KMS-11 (cell line): ENCODE results near the gene ENOX2.

Source experiments
- H2AFZ ChIP-seq: fragments of 200-600 bp; sonication (generic); 2 replicates; pipeline ENCODE4 v1.6.1; 2016; ENCODE audit warnings: antibody characterized with exemption, mixed run types, low read depth
- H3K27ac ChIP-seq: fragments of 200-600 bp; sonication (generic); 2 replicates; pipeline ENCODE4 v1.6.1; 2016; ENCODE audit warnings: mild to moderate bottlenecking, mixed run types
- H3K27me3 ChIP-seq: fragments of 200-600 bp; sonication (generic); 2 replicates; pipeline ENCODE4 v1.6.1; 2017; ENCODE audit warnings: mild to moderate bottlenecking, low read depth, mixed run types, moderate library complexity; ENCODE audit not compliant: insufficient read depth
- H3K36me3 ChIP-seq: fragments of 200-600 bp; sonication (generic); 2 replicates; pipeline ENCODE4 v1.6.1; 2017; ENCODE audit warnings: mild to moderate bottlenecking, mixed run types; ENCODE audit not compliant: insufficient read depth
- H3K4me1 ChIP-seq: fragments of 200-600 bp; sonication (generic); 2 replicates; pipeline ENCODE4 v1.6.1; 2016; ENCODE audit warnings: mild to moderate bottlenecking, low read depth, mixed run types; ENCODE audit not compliant: poor library complexity, severe bottlenecking
- H3K4me2 ChIP-seq: fragments of 200-600 bp; sonication (generic); 2 replicates; pipeline ENCODE4 v1.7.0; 2016; ENCODE audit warnings: mild to moderate bottlenecking, mixed run types
- H3K4me3 ChIP-seq: fragments of 200-600 bp; sonication (generic); IDR thresholded peaks from 2 replicates; pipeline ENCODE4 v1.6.1; 2017; ENCODE audit warnings: low read depth, low read length, mixed read lengths; ENCODE audit not compliant: insufficient read depth
- H3K79me2 ChIP-seq: fragments of 200-600 bp; sonication (generic); 2 replicates; pipeline ENCODE4 v1.6.1; 2016; ENCODE audit warnings: low read depth, mixed run types; ENCODE audit not compliant: insufficient read depth
- H3K9ac ChIP-seq: fragments of 200-600 bp; sonication (generic); 2 replicates; pipeline ENCODE4 v1.6.1; 2016; ENCODE audit warnings: mild to moderate bottlenecking, mixed run types
- H4K20me1 ChIP-seq: fragments of 200-600 bp; sonication (generic); 2 replicates; pipeline ENCODE4 v1.6.1; 2016; ENCODE audit warnings: mild to moderate bottlenecking, mixed run types; ENCODE audit not compliant: insufficient read depth
- TF ChIP-seq, protein P1 (sequence below): fragments of 200-600 bp; sonication (generic); conservative IDR thresholded peaks from 2 replicates; pipeline ENCODE4 v1.6.1; 2017; ENCODE audit warnings: low read depth, mild to moderate bottlenecking, antibody characterized with exemption, low read length, moderate library complexity, mixed read lengths

Gene ENOX2

DNA sequence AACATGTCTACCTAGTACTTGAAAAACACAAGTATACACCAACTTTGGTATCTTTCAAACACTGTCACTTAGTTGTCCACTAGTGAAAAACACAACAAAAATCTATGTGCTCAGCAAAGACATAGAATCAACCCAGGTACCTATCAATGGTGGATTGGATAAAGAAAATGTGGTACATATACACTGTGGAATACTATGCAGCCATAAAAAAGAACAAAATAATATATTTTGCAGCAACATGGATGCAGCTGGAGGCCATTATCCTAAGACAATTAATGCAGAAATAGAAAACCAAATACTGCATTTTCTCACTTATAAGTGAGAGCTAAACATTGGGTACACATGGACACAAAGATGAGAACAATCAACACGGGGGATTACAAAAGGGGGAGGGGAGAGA is 148.7 kb downstream of the ENOX2 start:
- no peak overlapping the region for H3K4me2 ChIP-seq
- no peaks in the 10 kb centered on the region for H3K79me2 ChIP-seq
- TF ChIP-seq, protein P1, sequence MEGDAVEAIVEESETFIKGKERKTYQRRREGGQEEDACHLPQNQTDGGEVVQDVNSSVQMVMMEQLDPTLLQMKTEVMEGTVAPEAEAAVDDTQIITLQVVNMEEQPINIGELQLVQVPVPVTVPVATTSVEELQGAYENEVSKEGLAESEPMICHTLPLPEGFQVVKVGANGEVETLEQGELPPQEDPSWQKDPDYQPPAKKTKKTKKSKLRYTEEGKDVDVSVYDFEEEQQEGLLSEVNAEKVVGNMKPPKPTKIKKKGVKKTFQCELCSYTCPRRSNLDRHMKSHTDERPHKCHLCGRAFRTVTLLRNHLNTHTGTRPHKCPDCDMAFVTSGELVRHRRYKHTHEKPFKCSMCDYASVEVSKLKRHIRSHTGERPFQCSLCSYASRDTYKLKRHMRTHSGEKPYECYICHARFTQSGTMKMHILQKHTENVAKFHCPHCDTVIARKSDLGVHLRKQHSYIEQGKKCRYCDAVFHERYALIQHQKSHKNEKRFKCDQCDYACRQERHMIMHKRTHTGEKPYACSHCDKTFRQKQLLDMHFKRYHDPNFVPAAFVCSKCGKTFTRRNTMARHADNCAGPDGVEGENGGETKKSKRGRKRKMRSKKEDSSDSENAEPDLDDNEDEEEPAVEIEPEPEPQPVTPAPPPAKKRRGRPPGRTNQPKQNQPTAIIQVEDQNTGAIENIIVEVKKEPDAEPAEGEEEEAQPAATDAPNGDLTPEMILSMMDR = no peak
- no peaks in the 10 kb centered on the region for H3K4me1 ChIP-seq
- no peaks in the 10 kb centered on the region for H4K20me1 ChIP-seq
- no peaks in the 10 kb centered on the region for H3K27me3 ChIP-seq
- H2AFZ ChIP-seq = no peak overlapping the region
- H3K36me3 ChIP-seq = no peaks in the 10 kb centered on the region
- H3K27ac ChIP-seq = no peak overlapping the region
- no peak overlapping the region for H3K4me3 ChIP-seq
- no peak overlapping the region for H3K9ac ChIP-seq

DNA sequence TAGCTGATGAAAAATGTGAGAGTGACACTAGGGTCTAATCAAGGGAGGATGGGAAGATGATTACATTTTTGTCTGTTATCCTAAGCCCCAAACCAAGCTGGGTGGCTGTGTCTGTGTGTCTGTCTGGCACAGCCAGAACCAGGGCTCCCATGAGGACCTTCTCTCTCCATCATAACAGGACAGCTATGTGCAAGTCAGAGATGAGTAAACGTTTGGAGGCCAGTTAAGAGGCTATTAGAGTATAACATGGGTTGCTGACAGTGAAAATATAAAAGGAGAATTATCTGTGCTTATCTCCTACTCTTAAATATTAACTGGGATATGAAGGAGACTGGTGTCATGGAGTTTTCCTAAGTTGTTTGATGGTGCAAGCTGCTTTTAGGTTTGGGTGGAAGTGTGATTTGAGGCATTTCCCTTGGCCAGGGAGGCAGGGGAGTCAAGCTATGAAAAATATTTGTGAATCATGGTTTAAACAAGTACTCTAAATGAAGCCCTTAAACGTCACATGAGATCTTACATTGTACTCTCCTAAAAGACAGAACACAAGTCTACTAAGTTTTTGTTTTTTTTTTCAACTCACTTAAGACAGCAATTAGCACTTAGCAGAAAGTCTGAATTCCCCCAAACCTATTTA is 156.2 kb downstream of the ENOX2 start:
- H3K36me3 ChIP-seq = no peaks in the 10 kb centered on the region
- no peak overlapping the region for H3K9ac ChIP-seq
- H3K4me2 ChIP-seq = no peak overlapping the region
- H3K4me1 ChIP-seq = no peaks in the 10 kb centered on the region
- H3K27ac ChIP-seq = no peak overlapping the region
- H3K4me3 ChIP-seq = no peak overlapping the region
- no peaks in the 10 kb centered on the region for H3K27me3 ChIP-seq
- TF ChIP-seq, protein P1 = no peak
- H3K79me2 ChIP-seq = no peaks in the 10 kb centered on the region
- no peak overlapping the region for H2AFZ ChIP-seq
- H4K20me1 ChIP-seq = no peaks in the 10 kb centered on the region

DNA sequence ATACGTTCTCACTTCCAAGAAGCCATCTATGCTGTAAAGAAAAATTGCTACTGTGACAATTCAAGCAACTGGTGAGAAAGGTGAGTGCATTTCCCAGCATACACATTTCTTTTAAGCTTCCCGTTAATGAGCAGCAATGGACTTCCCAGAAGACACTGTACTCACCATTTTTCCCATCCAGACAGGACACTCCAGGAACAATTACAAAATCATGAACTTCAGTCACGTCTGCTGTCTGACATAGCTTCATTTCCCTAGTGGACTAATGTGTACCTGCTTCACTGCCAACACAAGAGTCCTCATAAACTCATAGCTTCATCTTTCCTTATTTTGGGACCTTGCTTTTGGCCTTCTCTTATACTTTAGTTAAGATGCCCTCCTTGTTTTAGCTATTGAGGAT is 156.9 kb downstream of the ENOX2 start:
- Histone ChIP-seq H3K4me2 (no peak overlapping the region), H3K36me3 (no peaks in the 10 kb centered on the region), H3K27me3 (no peaks in the 10 kb centered on the region), H4K20me1 (no peaks in the 10 kb centered on the region), H3K9ac (no peak overlapping the region), H3K4me1 (no peaks in the 10 kb centered on the region), H3K4me3 (no peak overlapping the region), H2AFZ (no peak overlapping the region), H3K27ac (no peak overlapping the region), H3K79me2 (no peaks in the 10 kb centered on the region)
- TF ChIP-seq, protein P1 = no peak

DNA sequence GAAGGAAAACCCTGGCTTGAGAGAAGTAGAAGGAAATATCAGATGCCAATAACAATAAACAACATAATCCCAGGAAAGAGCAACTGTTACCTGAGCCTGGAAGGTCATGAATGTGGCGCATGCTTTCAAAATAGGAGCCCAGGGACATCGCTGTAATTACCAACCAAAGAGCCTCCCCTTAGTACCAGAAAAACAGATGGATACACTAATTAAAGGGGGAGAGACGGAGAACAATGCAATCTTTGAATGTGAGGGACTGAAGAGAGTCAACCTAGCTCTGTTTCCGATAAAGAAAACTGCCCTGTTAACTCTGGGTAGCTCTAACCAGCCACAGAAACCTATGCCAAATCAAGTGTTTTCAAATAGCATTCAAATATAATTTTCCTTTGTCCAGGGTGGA is 161.4 kb downstream of the ENOX2 start:
- Histone ChIP-seq H3K4me2 (no peak overlapping the region), H3K4me3 (no peak overlapping the region), H3K79me2 (no peaks in the 10 kb centered on the region), H3K4me1 (no peaks in the 10 kb centered on the region), H2AFZ (no peak overlapping the region), H3K36me3 (no peaks in the 10 kb centered on the region), H3K27me3 (no peaks in the 10 kb centered on the region), H4K20me1 (no peaks in the 10 kb centered on the region), H3K27ac (no peak overlapping the region), H3K9ac (no peak overlapping the region)
- TF ChIP-seq, protein P1 = no peak
